Right hindlimb (tissue), 1 donor: ENCODE results near the gene TSSK2.
"Not testable (repeated sequence)": the region's sequence is repeated elsewhere in the genome, so short reads cannot be mapped to it uniquely, and the experiment has no call there.

Source experiments
- DNase-seq: peaks from one replicate; pipeline ENCODE4 v3.0.0-alpha.2; 2018

TSSK2 gene

DNA sequence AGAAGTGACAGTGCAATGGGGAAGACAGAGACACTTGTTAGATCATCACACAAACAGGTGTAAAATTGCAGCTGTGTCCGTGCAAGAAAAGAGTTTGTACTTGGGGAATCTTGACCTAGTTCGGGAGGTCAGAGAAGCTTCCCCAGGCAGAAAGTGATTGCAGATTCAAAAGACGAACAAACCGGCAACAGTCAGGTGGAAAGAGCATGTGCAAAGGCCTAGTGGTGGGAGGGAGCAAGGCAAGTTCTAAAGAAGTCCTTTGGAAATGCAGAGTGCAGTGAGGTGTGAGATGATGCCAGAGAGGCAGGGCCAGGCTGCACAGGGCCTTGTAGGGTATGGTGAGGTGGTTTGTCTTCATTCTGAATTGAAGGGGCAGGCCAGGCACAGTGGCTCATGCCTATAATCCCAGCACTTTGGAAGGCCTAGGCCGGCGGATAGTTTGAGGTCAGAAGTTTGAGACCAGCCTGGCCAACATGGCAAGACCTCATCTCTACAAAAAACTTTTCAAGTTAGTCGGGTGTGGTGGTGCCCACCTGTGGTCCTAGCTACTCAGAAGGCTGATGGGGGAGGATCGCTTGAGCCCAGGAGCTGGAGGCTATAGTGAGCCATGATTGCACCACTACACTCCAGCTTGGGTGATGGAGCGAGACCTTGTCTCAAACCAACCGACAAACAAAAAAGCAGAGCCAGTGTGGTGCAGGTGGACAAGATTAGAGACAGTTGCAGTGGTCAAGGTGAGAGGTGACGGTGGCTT lies 15.3 kb downstream of the TSSK2 start:
- DNase-seq, result no peak

DNA sequence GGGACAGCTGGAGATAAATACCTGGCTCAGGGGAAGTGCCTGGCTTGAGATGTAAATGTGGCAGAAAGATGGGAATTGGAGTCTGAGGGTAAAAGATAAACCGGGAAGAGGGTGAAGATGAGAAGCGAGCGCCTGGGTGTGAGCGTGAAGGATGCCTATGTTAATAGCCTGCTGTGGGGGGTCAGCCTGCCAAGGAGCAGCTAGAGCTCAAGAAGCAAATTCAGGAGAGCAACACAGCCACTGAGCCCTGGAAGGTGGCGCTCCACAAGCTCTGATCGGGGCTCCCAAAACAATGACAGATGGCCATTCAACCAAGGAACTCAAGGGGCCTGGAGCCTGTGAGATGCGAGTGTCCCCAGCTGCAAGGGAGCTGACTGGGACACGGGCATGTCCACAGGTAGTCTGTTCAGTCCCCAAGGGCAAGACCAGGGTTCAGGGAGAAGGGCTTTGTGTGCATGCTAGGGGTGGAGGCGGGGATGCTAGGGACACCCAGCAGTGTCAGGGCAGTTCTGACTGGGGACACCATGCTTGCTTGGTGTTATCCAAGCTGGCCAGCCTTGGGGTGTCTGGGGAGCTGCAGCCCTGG lies 16.2 kb downstream of the TSSK2 start:
- DNase-seq, result no peak

DNA sequence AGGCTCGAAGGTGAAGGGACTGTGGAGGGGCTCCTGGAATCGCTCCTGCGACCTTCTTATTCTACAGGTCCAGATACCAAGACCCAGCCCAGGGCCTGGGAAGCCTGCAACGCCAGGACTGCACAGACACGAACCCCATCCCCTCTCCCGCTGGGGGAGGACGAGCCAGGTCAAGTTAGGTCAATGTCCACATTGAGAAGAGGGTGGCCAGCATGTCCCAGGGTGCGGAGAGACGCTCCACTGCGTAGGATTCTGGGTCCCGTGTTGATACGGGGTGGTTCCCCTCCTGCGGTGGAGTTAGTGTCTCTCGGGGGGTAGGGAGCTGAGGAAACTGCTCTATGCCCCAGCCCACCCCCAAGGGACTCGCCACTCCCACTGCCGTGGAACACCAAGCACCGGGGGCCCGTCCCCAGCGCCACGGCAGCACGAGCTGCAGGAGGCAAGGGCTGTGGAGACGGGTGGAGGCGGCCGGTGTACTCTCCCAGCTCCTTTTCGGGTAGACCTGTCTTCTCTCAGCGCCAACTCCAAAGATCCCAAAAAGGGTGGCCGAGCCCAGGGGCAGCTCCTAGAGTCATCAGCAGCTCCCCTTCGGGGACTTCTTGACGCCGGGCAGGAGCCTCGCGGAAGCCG lies 17.4 kb downstream of the TSSK2 start:
- no peak for DNase-seq

DNA sequence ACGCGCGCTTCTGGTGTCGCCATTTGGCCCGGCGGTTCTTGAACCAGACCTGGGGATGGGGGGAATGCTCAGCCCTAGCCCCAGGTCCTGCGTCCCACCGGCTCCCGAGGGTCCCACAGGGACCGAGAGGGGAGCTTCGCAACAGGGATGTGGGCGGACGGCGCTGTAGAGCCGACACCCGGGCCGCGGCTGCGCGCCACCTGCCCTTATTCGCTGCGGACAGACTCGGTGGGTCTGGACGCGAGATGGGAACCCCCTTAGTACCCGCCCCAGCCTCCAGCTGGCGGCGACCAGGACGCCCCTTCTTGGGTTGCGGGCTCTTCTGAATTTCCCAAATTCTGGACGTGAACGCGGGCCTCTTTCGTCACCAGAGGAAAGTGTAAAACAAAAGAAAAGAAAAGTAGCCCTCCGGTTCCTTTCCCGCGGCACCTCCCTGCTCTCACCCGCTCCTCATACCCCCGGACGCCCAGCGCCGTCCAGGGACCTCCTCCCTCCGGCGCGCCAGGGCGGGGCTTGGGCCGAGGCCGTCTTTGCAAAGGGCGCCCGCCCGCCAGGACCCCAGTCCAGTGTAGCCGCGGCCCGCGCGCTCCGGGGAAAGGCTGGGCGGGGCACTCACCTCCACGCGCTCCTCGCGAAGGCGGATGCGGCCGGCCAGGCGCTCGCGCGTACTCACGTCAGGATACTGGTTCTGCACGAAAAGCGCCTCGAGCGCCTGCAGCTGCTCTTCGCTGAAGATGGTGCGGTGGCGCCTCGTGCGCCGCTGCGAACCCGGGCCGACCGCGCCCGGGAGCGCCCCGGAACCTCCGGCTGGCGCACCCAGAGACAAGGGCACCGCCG lies 18.2 kb downstream of the TSSK2 start:
- no peak for DNase-seq

DNA sequence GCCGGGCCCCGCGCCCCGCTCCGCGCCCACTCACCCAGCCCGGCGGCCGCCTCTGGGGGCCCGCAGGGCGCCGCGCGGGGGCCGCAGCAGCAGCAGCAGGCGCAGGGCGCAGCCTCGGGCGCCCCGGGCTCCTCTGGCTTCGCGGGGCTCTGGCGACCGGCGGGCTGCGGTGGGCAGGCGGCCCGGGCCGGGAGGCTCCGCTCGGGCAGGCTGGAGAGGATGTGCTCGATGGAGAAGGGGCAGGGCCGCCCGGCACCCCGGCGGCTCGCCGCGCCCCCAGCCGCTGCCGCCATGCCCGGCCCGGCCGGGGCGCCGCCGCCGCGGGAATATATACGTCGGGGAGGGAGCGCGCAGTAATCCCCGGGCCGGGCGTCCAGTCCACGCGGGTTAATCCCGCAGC lies 18.9 kb downstream of the TSSK2 start, which contains the start of gene GSC2:
GSC2 (minus strand) TSS at position 302 of the 400 bp plus-strand sequence; CDS start at position 293, 9 bp downstream.
- no peak for DNase-seq

DNA sequence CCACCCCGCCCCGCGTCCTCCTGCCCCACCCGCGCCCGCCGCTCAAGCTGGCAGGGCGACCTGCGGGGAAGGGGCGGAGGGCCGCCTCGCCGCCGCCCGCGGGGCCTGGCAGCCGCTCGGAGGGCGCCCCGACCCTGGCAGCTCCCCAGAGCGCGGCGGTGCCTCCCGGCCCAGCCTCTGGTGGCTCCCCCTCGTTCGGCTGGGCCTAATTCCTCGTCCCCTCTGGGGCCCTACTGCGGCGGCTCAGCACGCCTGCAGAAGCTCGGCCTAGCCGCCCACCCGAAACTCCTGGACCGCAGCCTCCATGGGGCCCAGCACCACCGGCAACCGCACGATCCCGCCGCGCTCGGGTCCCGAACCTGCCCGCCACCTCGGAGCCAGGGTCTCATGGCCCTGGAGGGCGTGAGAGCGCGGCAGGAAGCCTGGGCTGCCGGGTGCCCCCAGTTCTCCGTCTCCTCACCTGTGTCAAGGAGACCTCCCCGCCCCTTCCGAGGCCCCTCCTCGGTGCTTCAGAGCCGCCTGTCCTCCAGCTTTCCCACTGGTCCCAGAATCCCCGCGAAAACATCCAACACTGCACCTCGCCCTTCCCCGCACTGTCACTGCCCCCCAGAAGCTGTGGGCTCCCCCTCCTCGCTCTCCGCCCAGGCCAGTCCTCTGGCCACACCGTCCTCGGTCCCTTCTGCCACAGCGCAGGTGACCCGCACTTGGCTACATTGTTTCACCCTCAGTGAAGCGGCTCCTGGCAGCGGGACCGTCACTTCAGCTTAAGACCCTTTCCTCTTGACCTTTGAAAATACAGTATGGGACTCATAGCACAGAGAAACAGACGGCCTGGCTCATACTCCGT lies 19.6 kb downstream of the TSSK2 start:
- DNase-seq, result no peak

DNA sequence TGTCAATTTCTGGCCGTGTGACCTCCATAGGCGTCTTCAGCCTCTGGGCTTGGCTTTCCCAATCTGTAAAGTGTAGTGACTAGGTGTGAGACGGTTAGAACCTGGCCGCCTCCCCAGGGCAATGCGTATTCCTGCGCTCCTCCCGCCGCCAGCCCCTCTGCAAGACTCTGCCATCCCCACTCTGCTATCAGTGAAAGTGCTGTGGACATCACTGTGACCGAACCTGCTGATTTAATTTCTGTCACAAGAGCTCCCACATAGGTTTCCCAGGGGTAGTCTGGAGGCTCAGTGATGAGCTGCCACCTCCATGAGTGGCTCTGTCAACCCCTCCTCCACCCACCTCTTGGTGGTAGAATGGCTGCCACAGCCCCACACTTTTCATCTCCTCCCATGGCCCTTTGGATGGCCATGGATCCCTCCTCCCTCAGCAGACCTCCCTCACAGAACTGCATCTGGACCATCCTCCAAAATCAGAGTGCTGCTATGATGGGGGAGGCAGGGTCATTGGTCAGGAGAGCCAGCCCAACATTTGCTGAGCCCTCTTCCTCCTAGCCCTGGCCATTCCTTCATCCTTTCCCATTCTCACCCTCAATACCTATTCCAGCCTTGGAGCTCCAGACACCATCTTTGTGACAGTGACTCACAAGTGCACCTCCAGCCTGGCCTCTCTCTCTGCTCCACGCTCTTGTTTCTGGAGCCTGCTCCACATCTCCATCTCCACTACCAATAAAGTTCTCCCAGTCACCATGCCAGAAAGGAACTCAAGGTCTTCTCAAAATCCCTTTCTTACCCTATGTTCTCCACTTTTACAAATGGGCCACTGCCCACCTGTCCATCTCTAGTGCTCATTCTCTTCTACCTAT lies 20.5 kb downstream of the TSSK2 start:
- DNase-seq, result no peak

DNA sequence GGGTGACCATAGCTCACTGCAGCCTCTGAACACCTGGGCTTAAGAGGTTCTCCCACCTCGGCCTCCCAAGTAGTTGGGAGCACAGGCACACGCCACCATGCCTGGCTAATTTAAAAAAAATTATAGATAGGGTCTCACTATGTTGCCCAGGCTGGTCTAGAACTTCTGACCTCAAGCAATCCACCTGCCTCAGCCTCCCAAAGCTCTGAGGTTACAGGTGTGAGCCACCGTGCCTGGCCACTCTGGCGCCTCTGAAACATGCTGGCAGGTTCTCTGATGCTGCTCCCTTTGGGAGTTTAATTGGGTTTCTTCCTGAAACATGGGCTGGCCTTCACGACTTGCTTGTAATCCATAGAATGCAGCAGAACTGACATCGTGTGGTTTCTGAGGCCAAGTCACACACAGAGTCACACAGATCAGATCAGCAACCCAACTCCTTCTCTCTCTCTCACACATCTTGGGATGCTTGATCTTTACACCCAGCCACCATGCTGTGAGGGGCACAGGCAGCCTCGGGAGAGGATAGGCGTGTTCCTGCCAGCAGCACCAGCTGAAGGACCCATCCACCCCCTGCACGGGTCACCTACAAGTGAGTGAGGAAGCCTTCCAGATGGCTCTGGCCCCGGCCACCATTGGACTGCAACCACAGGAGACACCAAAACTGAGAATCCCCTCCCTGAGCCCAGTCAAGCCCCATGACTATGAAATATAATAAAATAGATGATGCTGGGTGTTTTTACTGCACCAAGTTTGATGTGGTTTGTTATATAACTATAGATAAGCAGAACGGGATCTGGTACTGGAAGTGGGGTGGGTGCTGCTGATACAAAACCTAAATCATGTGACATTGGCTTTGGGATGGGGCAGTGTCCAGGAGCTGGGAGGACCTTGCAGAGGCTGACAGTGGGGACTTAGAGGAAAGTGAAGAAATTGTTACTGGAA lies 22.1 kb downstream of the TSSK2 start:
- DNase-seq, result no peak

DNA sequence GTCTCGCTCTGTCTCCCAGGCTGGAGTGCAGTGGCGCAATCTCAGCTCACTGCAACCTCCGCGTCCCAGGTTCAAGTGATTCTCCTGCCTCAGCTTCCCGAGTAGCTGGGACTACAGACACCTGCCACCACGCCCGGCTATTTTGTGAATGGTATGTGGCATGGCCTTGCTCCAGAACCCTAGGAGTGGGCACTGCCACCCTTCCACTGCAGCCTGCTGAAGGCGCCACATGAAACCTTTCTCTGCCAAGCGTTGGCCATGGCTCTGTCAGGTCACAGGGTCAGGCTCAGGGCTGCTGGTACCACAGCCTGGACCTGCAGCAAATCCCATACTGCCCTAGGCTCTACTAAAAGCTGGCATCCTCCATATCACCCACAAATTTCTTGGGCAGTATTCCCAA lies 25.0 kb downstream of the TSSK2 start:
- DNase-seq, result not testable (repeated sequence)

DNA sequence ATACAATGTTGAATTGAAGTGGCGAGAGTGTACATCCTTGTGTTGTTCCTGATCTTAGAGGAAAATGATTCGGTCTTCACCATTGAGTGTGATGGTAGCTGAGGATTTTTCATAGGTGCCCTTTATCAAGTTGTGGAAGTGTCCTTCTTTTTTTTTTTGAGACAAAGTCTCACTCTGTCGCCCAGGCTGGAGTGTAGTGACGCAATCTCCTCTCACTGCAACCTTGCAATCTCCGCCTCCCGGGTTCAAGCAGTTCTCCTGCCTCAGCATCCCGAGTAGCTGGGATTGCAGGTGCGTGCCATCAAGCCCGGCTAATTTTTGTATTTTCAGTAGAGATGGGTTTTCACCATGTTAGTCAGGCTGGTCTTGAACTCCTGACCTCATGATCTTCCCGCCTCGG lies 27.5 kb downstream of the TSSK2 start:
- DNase-seq, result not testable (repeated sequence)

DNA sequence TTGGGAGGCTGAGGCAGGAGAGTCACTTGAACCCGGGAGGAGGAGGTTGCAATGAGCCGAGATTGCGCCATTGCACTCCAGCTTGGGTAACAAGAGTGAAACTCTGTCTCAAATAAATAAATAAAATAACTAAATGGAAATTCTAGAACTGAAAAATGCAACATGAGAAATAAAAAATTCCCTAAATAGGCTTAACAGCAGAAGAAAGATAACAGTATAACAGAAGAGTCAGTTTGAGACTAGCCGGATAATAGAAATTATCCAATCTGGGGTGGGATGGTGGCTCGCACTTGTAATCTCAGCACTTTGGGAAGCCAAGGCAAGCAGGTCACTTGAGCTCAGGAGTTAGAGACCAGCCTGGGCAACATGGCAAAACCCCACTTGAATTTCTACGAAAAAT lies 33.3 kb downstream of the TSSK2 start:
- no peak for DNase-seq

DNA sequence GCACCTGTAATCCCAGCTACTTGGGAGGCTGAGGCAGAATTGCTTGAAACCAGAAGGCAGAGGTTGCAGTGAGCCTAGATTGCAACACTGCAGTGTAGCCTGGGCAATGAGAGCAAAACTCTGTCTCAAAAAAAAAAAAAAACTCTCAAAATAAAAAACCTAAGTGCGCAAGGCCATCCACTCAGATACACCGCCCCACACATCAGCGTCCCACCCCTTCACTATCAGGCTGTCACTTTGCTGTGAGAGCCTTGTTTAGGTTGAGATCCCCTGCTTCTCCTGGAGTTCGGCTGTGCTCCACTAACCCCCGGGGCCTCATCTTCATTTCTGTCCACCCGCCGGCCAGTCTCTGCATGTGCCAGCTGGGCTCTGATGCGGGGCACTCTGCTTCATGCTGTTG lies 35.3 kb downstream of the TSSK2 start:
- DNase-seq, result no peak

DNA sequence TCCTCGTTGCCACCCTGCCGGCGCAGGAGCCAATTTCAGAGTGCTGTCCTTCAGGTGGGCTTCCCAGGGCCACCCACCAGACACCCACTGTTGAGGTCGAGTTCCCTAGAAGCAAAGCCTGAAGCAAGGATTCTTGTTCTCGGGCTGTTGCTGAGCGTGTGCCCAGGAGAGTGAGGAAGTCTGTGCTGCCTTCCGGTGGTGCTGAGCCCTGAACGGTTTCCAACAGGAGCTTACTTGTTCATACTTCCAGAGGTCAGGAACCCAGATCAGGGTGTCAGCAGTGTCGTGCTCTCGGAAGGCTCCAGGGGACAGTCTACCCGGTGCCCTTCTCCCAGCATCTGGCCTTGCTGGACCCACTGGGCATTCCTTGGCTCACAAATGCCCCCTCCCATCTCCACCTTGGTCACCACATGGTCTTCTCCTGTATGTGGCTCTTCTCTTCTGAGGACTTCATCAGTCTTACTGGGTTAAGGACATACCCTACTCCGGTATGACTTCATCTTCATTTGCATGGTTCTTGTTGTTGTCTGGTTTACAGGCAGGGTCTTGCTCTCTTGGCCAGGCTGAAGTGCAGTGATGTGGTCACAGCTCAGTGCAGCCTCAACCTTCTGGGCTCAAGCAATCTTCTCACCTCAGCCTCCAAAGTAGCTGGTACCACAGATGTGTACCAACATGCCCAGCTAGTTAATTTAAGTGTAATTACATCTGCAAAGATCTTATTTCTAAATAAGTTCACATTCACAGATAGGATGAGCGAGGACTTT lies 36.2 kb downstream of the TSSK2 start:
- no peak for DNase-seq

DNA sequence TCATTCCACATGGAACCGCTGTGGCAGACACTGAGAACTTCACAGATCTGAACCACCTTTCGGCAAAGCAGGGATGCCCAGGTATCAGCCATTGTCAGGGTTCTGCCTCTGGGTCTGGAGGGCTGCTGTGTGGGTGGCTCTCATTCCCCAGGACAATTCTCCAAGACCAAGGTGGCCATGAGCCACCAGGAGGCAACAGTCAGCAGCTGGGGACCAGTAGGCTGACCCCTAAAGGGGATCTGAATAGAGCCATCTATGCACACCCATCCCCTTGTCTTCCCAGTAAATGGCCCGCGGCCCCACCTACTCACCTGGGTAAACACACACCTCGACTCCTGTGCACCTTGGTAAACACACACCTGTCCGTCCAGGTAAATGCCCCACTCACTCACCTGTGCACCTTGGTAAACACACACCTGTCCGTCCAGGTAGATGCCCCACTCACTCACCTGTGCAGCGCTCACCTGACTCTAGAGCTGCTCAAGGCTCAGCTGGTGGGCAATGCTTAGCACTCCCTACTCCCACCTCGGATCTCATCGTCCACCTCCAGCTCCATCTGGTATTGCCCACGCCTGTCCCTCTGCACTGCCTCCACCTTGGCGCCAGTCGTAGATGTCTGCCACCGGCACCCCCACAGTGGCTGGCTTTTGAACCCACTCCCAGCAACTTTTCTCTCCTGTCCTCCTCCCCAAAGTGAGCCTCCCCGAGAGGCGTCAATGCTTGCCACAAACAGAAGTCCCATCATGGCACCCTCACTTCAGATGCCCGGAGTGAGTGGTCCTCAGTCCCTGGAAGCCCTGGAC lies 37.2 kb downstream of the TSSK2 start:
- no peak for DNase-seq

DNA sequence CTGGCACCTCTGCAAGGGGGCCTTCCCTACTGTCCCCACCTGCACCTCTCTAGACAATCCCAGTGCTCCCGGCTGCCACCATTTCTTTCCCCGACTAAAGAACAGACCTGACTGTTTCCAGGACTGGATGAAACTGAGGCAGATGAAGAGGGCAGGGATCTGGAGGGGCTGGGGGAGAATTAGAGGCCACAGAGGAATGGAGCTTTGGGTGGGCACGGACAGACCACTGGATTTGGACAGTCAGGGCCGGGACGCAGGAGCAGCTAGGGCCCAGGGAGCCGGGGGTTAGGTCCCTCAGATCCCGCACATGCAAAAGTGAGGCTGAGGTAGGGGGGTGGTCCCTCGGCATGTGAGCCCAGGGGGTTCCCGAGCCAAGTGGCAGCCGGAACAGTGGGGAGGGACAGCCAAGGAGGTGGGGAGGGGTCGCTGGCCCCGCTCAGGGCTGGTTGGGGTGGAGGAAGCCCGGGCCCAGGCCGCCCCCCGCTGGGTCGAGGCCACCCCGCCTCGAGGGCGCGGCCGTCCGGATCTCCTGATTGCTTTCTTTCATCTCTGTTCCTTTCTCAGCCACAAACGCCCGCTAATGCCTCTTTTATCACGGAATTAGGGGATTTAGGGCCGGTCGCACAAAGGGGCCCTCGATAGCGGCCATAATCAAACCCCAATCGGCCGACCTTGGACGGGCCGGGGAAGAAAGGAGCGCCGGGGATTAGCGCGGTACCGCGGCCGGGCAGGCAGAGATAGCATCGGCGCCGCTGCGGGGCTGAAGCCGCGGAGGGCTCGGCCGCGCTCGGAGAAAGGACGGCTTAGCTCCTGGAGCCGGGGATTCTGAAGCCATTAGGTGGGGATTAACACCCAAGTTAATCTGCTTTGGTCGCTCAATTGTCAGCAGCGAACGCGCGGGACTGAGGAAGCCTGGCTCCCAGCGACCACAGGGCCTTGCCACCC lies 38.2 kb downstream of the TSSK2 start:
- DNase-seq, result no peak

DNA sequence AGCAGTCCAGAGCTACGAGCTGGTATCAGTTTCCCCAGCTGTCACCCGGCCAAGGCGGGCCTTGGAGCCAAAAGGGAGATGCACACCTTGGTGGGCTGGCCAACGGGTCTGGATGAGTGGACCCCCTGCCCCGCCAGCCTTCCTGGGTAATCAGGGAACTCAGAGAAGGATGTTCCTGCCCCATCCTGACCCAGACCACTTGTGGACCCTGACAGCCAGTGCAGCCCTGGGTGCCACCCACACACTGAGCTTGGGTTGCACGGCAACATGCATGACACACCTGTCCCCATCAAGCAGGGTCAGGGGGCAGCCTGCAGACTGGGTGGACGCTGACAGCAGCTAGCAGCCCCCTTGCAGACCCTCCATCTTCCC lies 38.8 kb downstream of the TSSK2 start:
- no peak for DNase-seq
